ENCODE measurements around the gene CEP85L. TPM values are rescaled to one million over a fixed set of nuclear protein-coding genes. Genes with fewer than 3 reads are reported as not detected.

CEP85L gene
- total RNA-seq, 1 donor from 2014 or later, result 51.5 TPM

- TF ChIP-seq CTCF (IDR thresholded peaks at IDR 0.05; ENCODE audit: partially characterized antibody, unreplicated experiment), result no peak
- Mint-ChIP-seq H3K27me3 (ENCODE audit: unreplicated experiment) (peaks cover 2% of the 10 kb centered on the region), H3K4me1 (ENCODE audit: low read depth, unreplicated experiment) (no peaks in the 10 kb centered on the region), H3K4me3 (ENCODE audit: unreplicated experiment) (no peak overlapping the region), H3K27ac (ENCODE audit: unreplicated experiment) (no peak overlapping the region), H3K9me3 (ENCODE audit: unreplicated experiment) (peaks cover 3% of the 10 kb centered on the region), H3K36me3 (ENCODE audit: unreplicated experiment) (peaks cover 3% of the 10 kb centered on the region)
- DNase-seq, result no peak
These were observed 231.7 kb downstream of the CEP85L start for GRCh38 chr6:118419448-118420394.

Other genes with a start within 250 kb of the CEP85L start
- gene PLN, start 103.3 kb downstream of the CEP85L start, total RNA-seq (ENCODE audit: unreplicated experiment), result not detected
- gene ASF1A, start 242.6 kb upstream of the CEP85L start, total RNA-seq (ENCODE audit: unreplicated experiment), result 56.1 TPM

Data from glutamatergic neuron (in vitro differentiated cells).